ENCODE measurements around the gene YPEL5. TPM values are rescaled to one million over a fixed set of nuclear protein-coding genes. Genes with fewer than 3 reads are reported as not detected.

Gene YPEL5
- total RNA-seq, 1 donor from 2014 or later = 71.2 TPM

GRCh38 chr2:30164131-30164925 is 17.5 kb downstream of the YPEL5 start:
- no peak for DNase-seq (ENCODE audit: low read depth in 2 of 2)

GRCh38 chr2:30165050-30165520 is 18.3 kb downstream of the YPEL5 start:
- peak; percentile 89 to 93 for DNase-seq (ENCODE audit: low read depth in 2 of 2)

GRCh38 chr2:30165617-30166016 is 18.8 kb downstream of the YPEL5 start:
- no peak for DNase-seq (ENCODE audit: low read depth in 2 of 2)

GRCh38 chr2:30172627-30173026 is 25.8 kb downstream of the YPEL5 start:
- DNase-seq (ENCODE audit: low read depth in 2 of 2) = no peak

GRCh38 chr2:30177440-30177839 is 30.6 kb downstream of the YPEL5 start:
- no peak for DNase-seq (ENCODE audit: low read depth in 2 of 2)

GRCh38 chr2:30177956-30178355 is 31.1 kb downstream of the YPEL5 start:
- DNase-seq (ENCODE audit: low read depth in 2 of 2) = no peak

GRCh38 chr2:30178618-30179434 is 32.0 kb downstream of the YPEL5 start:
- peak; percentile 92 to 94 for DNase-seq (ENCODE audit: low read depth in 2 of 2)

GRCh38 chr2:30179536-30179935 is 32.7 kb downstream of the YPEL5 start:
- no peak for DNase-seq (ENCODE audit: low read depth in 2 of 2)

- DNase-seq (ENCODE audit: low read depth in 2 of 2) = no peak
Measured at GRCh38 chr2:30180226-30180625, 33.4 kb downstream of the YPEL5 start.

- no peak for DNase-seq (ENCODE audit: low read depth in 2 of 2)
Measured at GRCh38 chr2:30181176-30181575, 34.4 kb downstream of the YPEL5 start.

GRCh38 chr2:30184035-30184434 is 37.2 kb downstream of the YPEL5 start:
- no peak for DNase-seq (ENCODE audit: low read depth in 2 of 2)

GRCh38 chr2:30185178-30185577 is 38.4 kb downstream of the YPEL5 start:
- DNase-seq (ENCODE audit: low read depth in 2 of 2) = no peak

GRCh38 chr2:30188292-30188691 is 41.5 kb downstream of the YPEL5 start:
- DNase-seq (ENCODE audit: low read depth in 2 of 2) = no peak

- no peak for DNase-seq (ENCODE audit: low read depth in 2 of 2)
Measured at GRCh38 chr2:30190637-30191036, 43.8 kb downstream of the YPEL5 start.

- DNase-seq (ENCODE audit: low read depth in 2 of 2) = no peak
Measured at GRCh38 chr2:30191107-30191506, 44.3 kb downstream of the YPEL5 start.

- no peak for DNase-seq (ENCODE audit: low read depth in 2 of 2)
Measured at GRCh38 chr2:30191819-30192271, 45.0 kb downstream of the YPEL5 start.

GRCh38 chr2:30192314-30192713 is 45.5 kb downstream of the YPEL5 start:
- no peak for DNase-seq (ENCODE audit: low read depth in 2 of 2)

- no peak for DNase-seq (ENCODE audit: low read depth in 2 of 2)
Measured at GRCh38 chr2:30193104-30193681, 46.4 kb downstream of the YPEL5 start.

GRCh38 chr2:30194421-30194820 is 47.6 kb downstream of the YPEL5 start:
- no peak for DNase-seq (ENCODE audit: low read depth in 2 of 2)

- DNase-seq (ENCODE audit: low read depth in 2 of 2) = no peak
Measured at GRCh38 chr2:30195016-30195415, 48.2 kb downstream of the YPEL5 start.

GRCh38 chr2:30197570-30198192 is 50.9 kb downstream of the YPEL5 start:
- DNase-seq (ENCODE audit: low read depth in 2 of 2) = no peak

- no peak for DNase-seq (ENCODE audit: low read depth in 2 of 2)
Measured at GRCh38 chr2:30201990-30202389, 55.2 kb downstream of the YPEL5 start.

Data from dermis microvascular lymphatic vessel endothelial cell (primary cell).